ENCODE data around the gene MT1A. TPM values are rescaled to one million over a fixed set of nuclear protein-coding genes. Genes with fewer than 3 reads are reported as not detected.

Gene MT1A
- total and polyA plus RNA-seq, 7 experiments from 2014 or later: 0.92 TPM; not detected in 6

Other genes with a start within 250 kb of the MT1A start
- 10 to 100 TPM; 45.5 to 83.3 (median 62.0) TPM for gene AMFR, start 213.1 kb upstream of the MT1A start, total RNA-seq
- gene AMFR, start 213.1 kb upstream of the MT1A start, polyA plus RNA-seq: 10 to 100 TPM; 35.7 to 37.2 TPM
- gene NUDT21, start 187.3 kb upstream of the MT1A start, total RNA-seq: 100 to 1,000 TPM in 2 of 5 experiments, 10 to 100 TPM in 3; 74.0 to 191 (median 97.5) TPM
- gene NUDT21, start 187.3 kb upstream of the MT1A start, polyA plus RNA-seq: 10 to 100 TPM; 63.9 to 65.6 TPM
- 10 to 100 TPM; 23.8 to 51.8 (median 42.1) TPM for gene OGFOD1, start 187.1 kb upstream of the MT1A start, total RNA-seq
- gene OGFOD1, start 187.1 kb upstream of the MT1A start, polyA plus RNA-seq: 100 to 1,000 TPM in 1 of 2 donors, 10 to 100 TPM in 1; 98.5 to 106 TPM
- gene BBS2, start 118.6 kb upstream of the MT1A start, total RNA-seq: 100 to 1,000 TPM in 2 of 5 experiments, 10 to 100 TPM in 3; 14.7 to 130 (median 84.0) TPM
- gene BBS2, start 118.6 kb upstream of the MT1A start, polyA plus RNA-seq: 10 to 100 TPM; 43.1 to 55.4 TPM
- not detected for gene MT4, start 73.6 kb upstream of the MT1A start, total RNA-seq
- not detected for gene MT4, start 73.6 kb upstream of the MT1A start, polyA plus RNA-seq
- 1 to 10 TPM in 2 of 5 experiments, under 1 TPM in 1, not detected in 2; 0.76 to 4.0 (median 1.5) TPM for gene MT3, start 49.1 kb upstream of the MT1A start, total RNA-seq
- 1 to 10 TPM; 3.8 to 4.5 TPM for gene MT3, start 49.1 kb upstream of the MT1A start, polyA plus RNA-seq
- 100 to 1,000 TPM in 1 of 5 experiments, 10 to 100 TPM in 4; 15.0 to 435 (median 32.8) TPM for gene MT2A, start 30.1 kb upstream of the MT1A start, total RNA-seq
- 100 to 1,000 TPM; 113 to 168 TPM for gene MT2A, start 30.1 kb upstream of the MT1A start, polyA plus RNA-seq
- gene MT1E, start 12.9 kb upstream of the MT1A start, total RNA-seq: 100 to 1,000 TPM in 1 of 5 experiments, 1 to 10 TPM in 1, under 1 TPM in 2, not detected in 1; 0.45 to 166 (median 2.5) TPM
- 1 to 10 TPM; 3.5 to 5.2 TPM for gene MT1E, start 12.9 kb upstream of the MT1A start, polyA plus RNA-seq
- gene MT1M, start 6.0 kb upstream of the MT1A start, total RNA-seq: not detected
- gene MT1M, start 6.0 kb upstream of the MT1A start, polyA plus RNA-seq: not detected
- gene MT1B, start 13.2 kb downstream of the MT1A start, total RNA-seq: not detected
- gene MT1B, start 13.2 kb downstream of the MT1A start, polyA plus RNA-seq: not detected
- gene MT1F, start 19.3 kb downstream of the MT1A start, total RNA-seq: 10 to 100 TPM in 1 of 5 experiments, 1 to 10 TPM in 4; 5.6 to 20.6 (median 8.7) TPM
- 10 to 100 TPM; 22.1 to 42.4 TPM for gene MT1F, start 19.3 kb downstream of the MT1A start, polyA plus RNA-seq
- 10 to 100 TPM in 1 of 5 experiments, 1 to 10 TPM in 1, not detected in 3; 1.2 to 36.1 TPM for gene MT1G, start 29.4 kb downstream of the MT1A start, total RNA-seq
- not detected for gene MT1G, start 29.4 kb downstream of the MT1A start, polyA plus RNA-seq
- 1 to 10 TPM in 1 of 5 experiments, not detected in 4; 1.6 TPM for gene MT1H, start 31.1 kb downstream of the MT1A start, total RNA-seq
- not detected for gene MT1H, start 31.1 kb downstream of the MT1A start, polyA plus RNA-seq
- gene MT1X, start 43.8 kb downstream of the MT1A start, total RNA-seq: 10 to 100 TPM; 15.0 to 70.7 (median 25.9) TPM
- 100 to 1,000 TPM; 133 to 157 TPM for gene MT1X, start 43.8 kb downstream of the MT1A start, polyA plus RNA-seq
- 10 to 100 TPM; 53.0 to 90.5 (median 58.3) TPM for gene NUP93, start 91.5 kb downstream of the MT1A start, total RNA-seq
- gene NUP93, start 91.5 kb downstream of the MT1A start, polyA plus RNA-seq: 10 to 100 TPM; 64.5 to 83.2 TPM
- gene SLC12A3, start 226.5 kb downstream of the MT1A start, total RNA-seq: under 1 TPM in 2 of 5 experiments, not detected in 3; 0.08 to 0.49 TPM
- gene SLC12A3, start 226.5 kb downstream of the MT1A start, polyA plus RNA-seq: not detected